Spleen (tissue), 11 donors: ENCODE results near the gene CARS2. TPM values are rescaled to one million over a fixed set of nuclear protein-coding genes. Genes with fewer than 3 reads are reported as not detected.

Experiments
- DNase-seq: peaks from one replicate; pipeline ENCODE4 v3.0.0-alpha.2; 2020
- H3K27ac ChIP-seq, 8 donors: fragments of 200-600 bp; sonication (generic) in 7 of 8; 1 replicate in 4 of 8; 2 replicates in 4 of 8; pipeline versions ENCODE4 v1.5.0 to v1.8.0; 2016 to 2021; ENCODE audit warnings: inconsistent platforms in 4 of 8, mild to moderate bottlenecking in 4 of 8, moderate library complexity in 1 of 8
- H3K27me3 ChIP-seq, 7 donors: fragments of 200-600 bp; sonication (generic) in 6 of 7; replicated peaks in 1 of 7; 1 replicate in 4 of 7; 2 replicates in 3 of 7; pipeline versions ENCODE4 v1.5.0 to v1.8.0; 2016 to 2021; ENCODE audit warnings: inconsistent platforms in 3 of 7, mild to moderate bottlenecking in 1 of 7
- H3K36me3 ChIP-seq, 6 donors: fragments of 200-600 bp; sonication (generic) in 5 of 6; 1 replicate in 4 of 6; 2 replicates in 2 of 6; pipeline versions ENCODE4 v1.5.0 to v1.8.0; 2016 to 2021; ENCODE audit warnings: inconsistent platforms in 2 of 6
- H3K4me1 ChIP-seq, 6 donors: fragments of 200-600 bp; sonication (generic) in 5 of 6; 1 replicate in 3 of 6; 2 replicates in 3 of 6; pipeline versions ENCODE4 v1.5.0 to v1.8.0; 2016 to 2021; ENCODE audit warnings: inconsistent platforms in 3 of 6
- H3K4me3 ChIP-seq, 8 donors: fragments of 200-600 bp; sonication (generic) in 7 of 8; 1 replicate in 4 of 8; 2 replicates in 4 of 8; pipeline versions ENCODE4 v1.5.0 to v1.8.0; 2016 to 2021; ENCODE audit warnings: inconsistent platforms in 4 of 8, mild to moderate bottlenecking in 4 of 8, moderate library complexity in 2 of 8
- H3K9me3 ChIP-seq, 8 donors: fragments of 200-600 bp; sonication (generic) in 7 of 8; 1 replicate in 4 of 8; 2 replicates in 4 of 8; pipeline versions ENCODE4 v1.5.0 to v1.8.0; 2016 to 2021; ENCODE audit warnings: inconsistent platforms in 4 of 8
- CTCF ChIP-seq, 11 experiments: fragments of 200-600 bp in 7 of 11; fragments of 450-650 bp in 4 of 11; sonication (generic) in 4 of 11; IDR thresholded peaks in 8 of 11; conservative IDR thresholded peaks in 3 of 11; 1 replicate in 7 of 11; 2 replicates in 4 of 11; pipeline versions ENCODE4 v1.4.0 to v1.8.0; 2016 to 2021; ENCODE audit warnings: antibody characterized with exemption in 11 of 11, inconsistent platforms in 4 of 11, mild to moderate bottlenecking in 1 of 11
- POLR2A ChIP-seq, 3 donors: fragments of 450-650 bp; IDR thresholded peaks; one replicate each; pipeline ENCODE4 v1.5.1; 2017; ENCODE audit warnings: antibody characterized with exemption in 3 of 3, mild to moderate bottlenecking in 1 of 3
- POLR2AphosphoS5 ChIP-seq, 3 donors: sonication (generic); formaldehyde crosslinking; IDR thresholded peaks; one replicate each; pipeline ENCODE4 v1.5.1; 2017; ENCODE audit warnings: antibody characterized with exemption in 3 of 3
- WGBS, 5 donors: extraction: QIAGEN DNeasy Blood & Tissue Kit in 3 of 5; methylation state at CpG; one replicate each; pipeline versions ENCODE4 v1.1.5 to v1.1.7; 2013 to 2018; 5-methylcytosine and 5-hydroxymethylcytosine counted together
- intact Hi-C: fragments of 100-400 bp; cut with DNase I; formaldehyde crosslinking; loops from one replicate; pipeline ENCODE4 v1.15.0; 2023; ENCODE audit warnings: low total_unique reads
- polyA plus RNA-seq, 3 donors: library from polyadenylated mRNA; stranded (reverse); fragments of 200-250 nt; gene quantifications; one replicate each; pipeline ENCODE4 v1.2.1, GENCODE V29; 2013
- total RNA-seq, 7 donors: library from RNA; depleted of rRNA in 3 of 7; stranded (reverse); fragments of >200 nt in 3 of 7; fragmentation: NEBNext Ultra II Directional in 4 of 7; extraction: Animal tissue kit (Norgen Biotek cat#: 25700) in 4 of 7; gene quantifications; one replicate each; pipeline versions ENCODE4 v1.1.0 to v1.2.1, GENCODE V29; 2016 to 2021
- donor health status: healthy with polysubstance abuse.
- donor health status: DM: no; HTN: no; CAD: no; lungs with moderate emphysema.
- donor health status: DM: no; HTN: no; CAD: no.
- donor health status: Bipolar disorder and iron deficiency.
- donor health status: healthy.
- donor health status: DM: no; HTN: no; CAD: no.
- donor health status: DM: yes; HTN: yes; CAD: no.

CARS2 gene
- total and polyA plus RNA-seq, 10 donors: 63.9 to 113 (median 80.5) TPM

DNA sequence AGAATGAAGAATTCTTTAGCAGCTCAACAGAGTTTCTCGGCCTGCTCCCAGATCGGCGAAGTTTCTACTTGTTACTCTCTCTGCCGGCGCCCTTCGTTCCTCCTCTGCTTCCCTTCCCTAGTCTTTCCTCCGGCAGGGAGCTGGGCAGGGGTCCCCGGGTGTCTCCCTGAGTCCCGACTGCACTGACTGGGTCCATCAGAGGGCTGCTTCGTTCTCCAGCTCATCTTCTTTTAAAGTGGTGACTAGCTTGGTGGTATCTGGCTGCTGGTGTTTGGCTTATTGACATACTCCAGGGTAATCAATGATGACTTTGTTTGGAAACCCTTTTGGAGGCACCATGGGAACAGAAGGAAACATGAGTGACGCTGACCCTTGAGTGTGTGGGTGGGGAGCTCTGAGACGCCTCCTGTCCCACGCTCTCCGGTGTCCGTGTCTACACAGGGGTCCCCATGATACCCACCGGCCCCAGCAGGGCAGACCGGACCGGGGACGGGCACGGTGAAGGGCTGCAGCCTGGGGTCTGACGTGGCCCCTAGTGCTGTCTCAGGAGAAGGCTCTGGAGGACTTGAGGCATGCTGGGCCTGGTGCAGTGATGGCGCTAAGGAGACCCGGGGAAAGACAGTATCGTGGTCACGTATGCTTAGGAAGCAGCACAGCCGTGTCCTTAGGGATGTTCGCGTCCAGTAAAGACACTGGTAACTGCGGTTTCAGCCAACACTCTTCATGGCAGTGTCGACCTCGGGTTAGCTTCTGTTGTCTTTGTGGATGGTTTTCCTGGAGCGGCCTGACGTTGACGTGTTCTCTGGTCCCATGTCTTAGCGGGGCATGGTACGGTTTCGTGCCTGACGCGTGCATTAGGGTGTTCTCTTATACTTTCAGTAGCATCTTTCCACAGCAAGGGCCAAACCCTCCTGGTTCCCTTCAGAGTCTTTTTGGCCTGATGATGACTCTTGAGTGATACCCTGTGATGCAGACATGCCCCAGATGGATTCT is 66.8 kb downstream of the CARS2 start:
- intact Hi-C loops: no loop called here
- peak; percentile 14 to 67 (median 26) for TF ChIP-seq POLR2AphosphoS5 (IDR thresholded peaks at IDR 0.05)
- no peak for TF ChIP-seq POLR2A (IDR thresholded peaks at IDR 0.05)
- peaks cover 14 to 100% (median 98%) of the 10 kb centered on the region in 6 donors for H3K36me3 ChIP-seq
- H3K4me1 ChIP-seq: peaks cover 0 to 14% (median 6%) of the 10 kb centered on the region in 6 donors
- no peaks in the 10 kb centered on the region for H3K9me3 ChIP-seq
- peak; percentile 71 for DNase-seq
- no peak overlapping the region for H3K4me3 ChIP-seq
- no peak overlapping the region for H3K27ac ChIP-seq
- 92 to 96% (median 94%) methylated on average over 37 to 39 of the region's 39 CpGs for WGBS, 5 donors
- no peaks in the 10 kb centered on the region for H3K27me3 ChIP-seq

DNA sequence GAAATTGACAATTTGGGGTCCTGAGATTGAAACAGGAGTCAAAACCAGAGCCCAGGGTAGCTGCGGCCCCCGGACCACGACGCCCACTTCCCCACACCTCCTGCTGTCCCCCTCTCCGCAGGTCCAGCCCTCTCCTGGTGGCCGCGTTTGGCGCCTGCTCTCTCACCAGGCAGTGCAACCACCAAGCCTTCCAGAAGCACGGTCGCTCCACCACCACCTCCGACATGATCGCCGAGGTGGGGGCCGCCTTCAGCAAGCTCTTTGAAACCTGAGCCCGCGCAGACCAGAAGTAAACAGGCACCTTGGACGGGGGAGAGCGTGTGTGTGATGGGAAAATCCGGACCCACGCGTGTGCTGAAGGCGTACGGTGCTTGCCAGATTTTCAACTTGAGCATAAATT is 67.7 kb downstream of the CARS2 start:
- H3K4me1 ChIP-seq: peaks cover 0 to 12% (median 6%) of the 10 kb centered on the region in 6 donors
- no peaks in the 10 kb centered on the region for H3K27me3 ChIP-seq
- no peak overlapping the region for H3K4me3 ChIP-seq
- DNase-seq: no peak
- intact Hi-C loops: no loop called here
- peaks cover 14 to 96% (median 90%) of the 10 kb centered on the region in 6 donors for H3K36me3 ChIP-seq
- H3K9me3 ChIP-seq: no peaks in the 10 kb centered on the region
- no peak overlapping the region for H3K27ac ChIP-seq
- peak in 1 of 3 donors; percentile 57 for TF ChIP-seq POLR2AphosphoS5 (IDR thresholded peaks at IDR 0.05)
- TF ChIP-seq CTCF (IDR thresholded peaks at IDR 0.05 in 8 of 11, conservative IDR thresholded peaks at IDR 0.05 in 3 of 11): no peak
- no peak for TF ChIP-seq POLR2A (IDR thresholded peaks at IDR 0.05)
- 90 to 94% (median 92%) methylated on average over 23 of the region's 23 CpGs for WGBS, 5 donors

DNA sequence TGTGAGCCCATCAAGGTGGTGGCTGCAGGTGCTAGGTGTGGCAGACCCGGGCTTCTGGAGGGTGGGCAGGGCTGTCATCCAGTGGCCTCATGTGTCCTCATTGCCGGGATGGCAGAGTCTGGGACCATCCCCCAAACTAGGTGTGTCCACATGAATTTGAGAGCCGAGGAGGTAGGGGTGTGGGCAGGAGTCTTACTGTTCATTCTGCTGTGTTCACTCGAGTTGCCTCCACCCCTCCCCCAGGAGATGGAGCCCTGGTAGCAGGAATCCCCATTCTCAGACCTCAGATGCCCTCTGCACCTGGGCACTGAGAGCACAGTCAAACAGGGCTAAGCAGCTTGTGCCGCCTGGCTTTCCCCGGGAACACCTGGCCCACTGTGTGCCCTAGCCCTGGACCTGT is 68.2 kb downstream of the CARS2 start:
- peak overlapping the region in 1 of 8 donors; percentile 1 for H3K27ac ChIP-seq
- H3K27me3 ChIP-seq: no peaks in the 10 kb centered on the region
- H3K4me3 ChIP-seq: no peak overlapping the region
- WGBS, 5 donors: 83 to 96% (median 89%) methylated on average over 4 to 6 of the region's 6 CpGs
- peaks cover 14 to 94% (median 86%) of the 10 kb centered on the region in 6 donors for H3K36me3 ChIP-seq
- no peak for DNase-seq
- H3K9me3 ChIP-seq: no peaks in the 10 kb centered on the region
- intact Hi-C loops: no loop called here
- TF ChIP-seq POLR2A (IDR thresholded peaks at IDR 0.05) (no peak), POLR2AphosphoS5 (IDR thresholded peaks at IDR 0.05) (no peak), CTCF (IDR thresholded peaks at IDR 0.05 in 8 of 11, conservative IDR thresholded peaks at IDR 0.05 in 3 of 11) (no peak)
- peaks cover 0 to 12% (median 6%) of the 10 kb centered on the region in 6 donors for H3K4me1 ChIP-seq

DNA sequence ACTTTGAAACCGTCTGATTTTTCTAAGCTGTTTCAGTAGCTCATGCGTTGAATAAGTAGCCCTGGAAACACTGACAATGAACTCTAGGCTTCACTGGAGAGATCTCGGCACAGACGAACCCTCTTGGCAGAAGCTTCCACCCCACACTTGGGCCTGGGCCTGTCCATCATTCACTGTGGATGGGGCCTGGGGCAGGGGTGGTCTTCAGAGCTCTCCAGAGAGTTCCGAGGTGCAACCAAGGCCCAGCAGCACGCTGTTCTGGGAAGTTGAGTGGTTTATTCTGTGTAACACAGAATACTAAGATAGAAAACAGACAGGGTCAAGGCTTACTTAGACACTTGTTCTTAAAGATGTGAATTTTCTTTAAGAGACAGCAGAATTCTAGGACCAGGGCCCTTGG is 68.6 kb downstream of the CARS2 start:
- no peak for DNase-seq
- peaks cover 14 to 94% (median 81%) of the 10 kb centered on the region in 6 donors for H3K36me3 ChIP-seq
- intact Hi-C loops: no loop called here

More for the DNA sequence above, 68.6 kb downstream of the CARS2 start:
- peak overlapping the region in 1 of 8 donors; percentile 1 for H3K27ac ChIP-seq
- H3K9me3 ChIP-seq: no peaks in the 10 kb centered on the region
- TF ChIP-seq POLR2A (IDR thresholded peaks at IDR 0.05) (no peak), POLR2AphosphoS5 (IDR thresholded peaks at IDR 0.05) (no peak), CTCF (IDR thresholded peaks at IDR 0.05 in 8 of 11, conservative IDR thresholded peaks at IDR 0.05 in 3 of 11) (no peak)
- no peak overlapping the region for H3K4me3 ChIP-seq
- WGBS, 5 donors: 88 to 97% (median 92%) methylated on average over 6 of the region's 6 CpGs
- H3K27me3 ChIP-seq: no peaks in the 10 kb centered on the region
- H3K4me1 ChIP-seq: peaks cover 0 to 12% (median 6%) of the 10 kb centered on the region in 6 donors
